ENCODE results near the gene LMBRD1.

DNA sequence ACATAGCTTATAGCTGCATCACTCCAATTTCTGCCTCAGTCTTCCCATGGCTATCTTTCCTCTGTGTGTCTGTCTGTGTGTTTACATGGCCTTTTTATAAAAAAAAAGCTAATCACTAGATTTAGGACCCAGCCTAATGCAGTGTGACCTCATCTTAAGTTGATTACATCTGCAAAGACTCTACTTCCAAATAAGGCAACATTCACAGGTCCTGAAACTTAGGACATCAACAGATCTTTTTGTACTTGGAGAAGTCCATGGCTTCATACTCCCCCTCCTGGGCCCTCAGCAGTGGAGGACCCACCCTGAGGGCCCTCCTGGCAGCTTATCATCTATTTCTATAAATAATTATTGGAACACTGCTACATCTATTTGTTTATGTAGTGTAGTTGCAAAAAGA is 146.1 kb downstream of the LMBRD1 start:
- TF ChIP-seq, protein P1, sequence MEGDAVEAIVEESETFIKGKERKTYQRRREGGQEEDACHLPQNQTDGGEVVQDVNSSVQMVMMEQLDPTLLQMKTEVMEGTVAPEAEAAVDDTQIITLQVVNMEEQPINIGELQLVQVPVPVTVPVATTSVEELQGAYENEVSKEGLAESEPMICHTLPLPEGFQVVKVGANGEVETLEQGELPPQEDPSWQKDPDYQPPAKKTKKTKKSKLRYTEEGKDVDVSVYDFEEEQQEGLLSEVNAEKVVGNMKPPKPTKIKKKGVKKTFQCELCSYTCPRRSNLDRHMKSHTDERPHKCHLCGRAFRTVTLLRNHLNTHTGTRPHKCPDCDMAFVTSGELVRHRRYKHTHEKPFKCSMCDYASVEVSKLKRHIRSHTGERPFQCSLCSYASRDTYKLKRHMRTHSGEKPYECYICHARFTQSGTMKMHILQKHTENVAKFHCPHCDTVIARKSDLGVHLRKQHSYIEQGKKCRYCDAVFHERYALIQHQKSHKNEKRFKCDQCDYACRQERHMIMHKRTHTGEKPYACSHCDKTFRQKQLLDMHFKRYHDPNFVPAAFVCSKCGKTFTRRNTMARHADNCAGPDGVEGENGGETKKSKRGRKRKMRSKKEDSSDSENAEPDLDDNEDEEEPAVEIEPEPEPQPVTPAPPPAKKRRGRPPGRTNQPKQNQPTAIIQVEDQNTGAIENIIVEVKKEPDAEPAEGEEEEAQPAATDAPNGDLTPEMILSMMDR (conservative IDR thresholded peaks at IDR 0.05): no peak
- no peak for TF ChIP-seq ZFX (IDR thresholded peaks at IDR 0.05)

All from C4-2B (cell line).